DOHH2 (cell line): ENCODE measurements around the gene LRRC7.

Experiments
- H3F3A ChIP-seq: fragments of 200-600 bp; sonication (generic), shearing (Covaris generic); 2 replicates; pipeline ENCODE4 v1.6.0; 2016; ENCODE audit warnings: antibody characterized with exemption, mild to moderate bottlenecking; ENCODE audit not compliant: control insufficient read depth, insufficient read depth
- H3K27ac ChIP-seq: fragments of 200-600 bp; sonication (generic); 2 replicates; pipeline ENCODE4 v1.5.1; 2014; ENCODE audit warnings: low read depth, mild to moderate bottlenecking, low read length, moderate library complexity
- H3K27me3 ChIP-seq: fragments of 200-600 bp; sonication (generic); 2 replicates; pipeline ENCODE4 v1.6.1; 2014; ENCODE audit warnings: mild to moderate bottlenecking, low read length, mixed read lengths; ENCODE audit not compliant: control insufficient read depth
- H3K36me3 ChIP-seq: fragments of 200-600 bp; sonication (generic); 2 replicates; pipeline ENCODE4 v1.6.1; 2014; ENCODE audit warnings: mild to moderate bottlenecking, low read length, moderate library complexity, mixed read lengths; ENCODE audit not compliant: control insufficient read depth
- H3K4me1 ChIP-seq: fragments of 200-600 bp; sonication (generic); 2 replicates; pipeline ENCODE4 v1.6.1; 2014; ENCODE audit warnings: mild to moderate bottlenecking, low read length, mixed read lengths; ENCODE audit not compliant: control insufficient read depth
- H3K4me2 ChIP-seq: fragments of 200-600 bp; sonication (generic); 2 replicates; pipeline ENCODE4 v1.6.0; 2014; ENCODE audit warnings: mild to moderate bottlenecking, low read length, moderate library complexity
- H3K4me3 ChIP-seq: fragments of 200-600 bp; sonication (generic); 2 replicates; pipeline ENCODE4 v1.5.1; 2014; ENCODE audit warnings: mild to moderate bottlenecking, low read length, mixed read lengths
- H3K79me2 ChIP-seq: fragments of 200-600 bp; sonication (generic); 2 replicates; pipeline ENCODE4 v1.6.1; 2014; ENCODE audit warnings: mild to moderate bottlenecking, low read length, mixed read lengths; ENCODE audit not compliant: control insufficient read depth
- H3K9me2 ChIP-seq: fragments of 200-600 bp; sonication (generic); replicated peaks from 2 replicates; pipeline ENCODE4 v1.6.1; 2014; ENCODE audit warnings: mild to moderate bottlenecking, low read length, mixed read lengths; ENCODE audit not compliant: control insufficient read depth
- H3K9me3 ChIP-seq: fragments of 200-600 bp; sonication (generic); 2 replicates; pipeline ENCODE4 v1.6.1; 2014; ENCODE audit warnings: antibody characterized with exemption, low read length, mixed read lengths; ENCODE audit not compliant: control insufficient read depth, insufficient read depth
- H4K20me1 ChIP-seq: fragments of 200-600 bp; sonication (generic); 2 replicates; pipeline ENCODE4 v1.6.0; 2014; ENCODE audit warnings: low read depth, mild to moderate bottlenecking, antibody characterized with exemption, low read length, moderate library complexity; ENCODE audit not compliant: control insufficient read depth, insufficient read depth
- CTCF ChIP-seq: fragments of 200-600 bp; sonication (generic); IDR thresholded peaks from one replicate; pipeline ENCODE4 v1.5.1; 2014; ENCODE audit warnings: antibody characterized with exemption, mild to moderate bottlenecking, low read depth, low read length; ENCODE audit not compliant: poor library complexity, severe bottlenecking
- EZH2phosphoT487 ChIP-seq: fragments of 200-600 bp; sonication (generic); IDR thresholded peaks from 2 replicates; pipeline ENCODE4 v1.6.1; 2017; ENCODE audit warnings: borderline replicate concordance, mild to moderate bottlenecking, antibody characterized with exemption, low read length, moderate library complexity, mixed read lengths

Gene LRRC7

GRCh38 chr1:70101231-70101630 lies 533.5 kb downstream of the LRRC7 start:
- H3K36me3 ChIP-seq, result no peaks in the 10 kb centered on the region
- H4K20me1 ChIP-seq, result no peaks in the 10 kb centered on the region
- H3K27me3 ChIP-seq, result no peaks in the 10 kb centered on the region; the same call in none of the 2 replicates
- no peak overlapping the region for H3K27ac ChIP-seq
- no peak overlapping the region for H3K4me2 ChIP-seq
- no peaks in the 10 kb centered on the region for H3K9me2 ChIP-seq
- no peak for TF ChIP-seq EZH2phosphoT487
- TF ChIP-seq CTCF, result no peak
- no peaks in the 10 kb centered on the region for H3K79me2 ChIP-seq
- no peaks in the 10 kb centered on the region for H3K9me3 ChIP-seq
- no peak overlapping the region for H3K4me3 ChIP-seq
- H3K4me1 ChIP-seq, result no peaks in the 10 kb centered on the region
- H3F3A ChIP-seq, result no peaks in the 10 kb centered on the region

GRCh38 chr1:70101774-70102173 lies 534.1 kb downstream of the LRRC7 start:
- Histone ChIP-seq H4K20me1 (no peaks in the 10 kb centered on the region), H3K27me3 (no peaks in the 10 kb centered on the region; the same call in none of the 2 replicates), H3K27ac (no peak overlapping the region), H3K4me3 (no peak overlapping the region), H3K4me1 (no peaks in the 10 kb centered on the region), H3F3A (no peaks in the 10 kb centered on the region), H3K36me3 (no peaks in the 10 kb centered on the region), H3K79me2 (no peaks in the 10 kb centered on the region), H3K9me3 (no peaks in the 10 kb centered on the region), H3K9me2 (no peaks in the 10 kb centered on the region), H3K4me2 (no peak overlapping the region)
- TF ChIP-seq EZH2phosphoT487, result no peak
- no peak for TF ChIP-seq CTCF

GRCh38 chr1:70103770-70104169 lies 536.0 kb downstream of the LRRC7 start:
- no peaks in the 10 kb centered on the region for H3K79me2 ChIP-seq
- no peaks in the 10 kb centered on the region for H3F3A ChIP-seq
- H3K9me2 ChIP-seq, result no peaks in the 10 kb centered on the region

More at GRCh38 chr1:70103770-70104169, 536.0 kb downstream of the LRRC7 start:
- no peak for TF ChIP-seq CTCF
- no peak for TF ChIP-seq EZH2phosphoT487
- no peaks in the 10 kb centered on the region for H3K9me3 ChIP-seq
- no peaks in the 10 kb centered on the region for H3K4me1 ChIP-seq
- no peaks in the 10 kb centered on the region for H3K36me3 ChIP-seq
- H3K4me3 ChIP-seq, result no peak overlapping the region
- no peaks in the 10 kb centered on the region; the same call in none of the 2 replicates for H3K27me3 ChIP-seq
- no peaks in the 10 kb centered on the region for H4K20me1 ChIP-seq
- H3K27ac ChIP-seq, result no peak overlapping the region
- no peak overlapping the region for H3K4me2 ChIP-seq
